22Rv1 (cell line): ENCODE measurements around the gene SOWAHD.
"Not testable (repeated sequence)": the region's sequence is repeated elsewhere in the genome, so short reads cannot be mapped to it uniquely, and the experiment has no call there.

ENCODE experiments used
- H3K27ac ChIP-seq: fragments of 450-650 bp; 2 replicates; pipeline ENCODE4 v1.5.1; 2017
- CTCF ChIP-seq: fragments of 450-650 bp; IDR thresholded peaks from 2 replicates; pipeline ENCODE4 v1.5.1; 2017; ENCODE audit warnings: mild to moderate bottlenecking
- ZFX ChIP-seq: fragments of 450-650 bp; IDR thresholded peaks from 2 replicates; pipeline ENCODE4 v1.6.1; 2017; ENCODE audit warnings: antibody characterized with exemption, borderline replicate concordance

Gene SOWAHD

GRCh38 chrX:119760026-119760877 lies 1.9 kb downstream of the SOWAHD start:
- TF ChIP-seq CTCF (no peak), ZFX (no peak)
- no peak overlapping the region for H3K27ac ChIP-seq

GRCh38 chrX:119762718-119763117 lies 4.3 kb downstream of the SOWAHD start:
- no peak overlapping the region for H3K27ac ChIP-seq
- TF ChIP-seq CTCF (no peak), ZFX (no peak)

- no peak for TF ChIP-seq ZFX
- no peak for TF ChIP-seq CTCF
- H3K27ac ChIP-seq = no peak overlapping the region
Observed at GRCh38 chrX:119763181-119763580, 4.8 kb downstream of the SOWAHD start.

GRCh38 chrX:119763836-119764387 lies 5.5 kb downstream of the SOWAHD start:
- H3K27ac ChIP-seq = no peak overlapping the region
- TF ChIP-seq CTCF (no peak), ZFX (no peak)

GRCh38 chrX:119768436-119768835 lies 10.0 kb downstream of the SOWAHD start:
- not testable (repeated sequence) for H3K27ac ChIP-seq

- H3K27ac ChIP-seq = not testable (repeated sequence)
Observed at GRCh38 chrX:119769388-119769787, 11.0 kb downstream of the SOWAHD start.

GRCh38 chrX:119775517-119776238 lies 17.3 kb downstream of the SOWAHD start:
- no peak for TF ChIP-seq CTCF
- no peak for TF ChIP-seq ZFX
- no peak overlapping the region for H3K27ac ChIP-seq

GRCh38 chrX:119778829-119779228 lies 20.4 kb downstream of the SOWAHD start:
- no peak for TF ChIP-seq CTCF
- no peak for TF ChIP-seq ZFX
- no peak overlapping the region for H3K27ac ChIP-seq
